Gastroesophageal sphincter (tissue), 3 donors: ENCODE measurements around the gene SPATA2L.

Experiments
- POLR2AphosphoS5 ChIP-seq: sonication (generic); formaldehyde crosslinking; IDR thresholded peaks from one replicate; pipeline ENCODE4 v1.6.1; 2017; ENCODE audit warnings: antibody characterized with exemption
- TF ChIP-seq, protein P1 (sequence below), 4 experiments: fragments of 200-600 bp in 2 of 4; fragments of 450-650 bp in 2 of 4; sonication (generic) in 1 of 4; IDR thresholded peaks; one replicate each; pipeline ENCODE4 v1.5.1; 2017 to 2019; ENCODE audit warnings: antibody characterized with exemption in 4 of 4, mild to moderate bottlenecking in 2 of 4, moderate library complexity in 2 of 4

GRCh38 chr16:89701425-89702406, at the start of gene SPATA2L:
- TF ChIP-seq, protein P1, sequence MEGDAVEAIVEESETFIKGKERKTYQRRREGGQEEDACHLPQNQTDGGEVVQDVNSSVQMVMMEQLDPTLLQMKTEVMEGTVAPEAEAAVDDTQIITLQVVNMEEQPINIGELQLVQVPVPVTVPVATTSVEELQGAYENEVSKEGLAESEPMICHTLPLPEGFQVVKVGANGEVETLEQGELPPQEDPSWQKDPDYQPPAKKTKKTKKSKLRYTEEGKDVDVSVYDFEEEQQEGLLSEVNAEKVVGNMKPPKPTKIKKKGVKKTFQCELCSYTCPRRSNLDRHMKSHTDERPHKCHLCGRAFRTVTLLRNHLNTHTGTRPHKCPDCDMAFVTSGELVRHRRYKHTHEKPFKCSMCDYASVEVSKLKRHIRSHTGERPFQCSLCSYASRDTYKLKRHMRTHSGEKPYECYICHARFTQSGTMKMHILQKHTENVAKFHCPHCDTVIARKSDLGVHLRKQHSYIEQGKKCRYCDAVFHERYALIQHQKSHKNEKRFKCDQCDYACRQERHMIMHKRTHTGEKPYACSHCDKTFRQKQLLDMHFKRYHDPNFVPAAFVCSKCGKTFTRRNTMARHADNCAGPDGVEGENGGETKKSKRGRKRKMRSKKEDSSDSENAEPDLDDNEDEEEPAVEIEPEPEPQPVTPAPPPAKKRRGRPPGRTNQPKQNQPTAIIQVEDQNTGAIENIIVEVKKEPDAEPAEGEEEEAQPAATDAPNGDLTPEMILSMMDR (IDR thresholded peaks at IDR 0.05), result peak in 2 of 4 experiments; percentile 13 to 34
- TF ChIP-seq POLR2AphosphoS5, result peak; percentile 45
